ENCODE data around the gene WDR44.
A peak's percentile ranks its signal among the peaks of the same experiment; 100 is the strongest.
"Not testable (repeated sequence)": the region's sequence is repeated elsewhere in the genome, so short reads cannot be mapped to it uniquely, and the experiment has no call there.

The WDR44 gene

DNA sequence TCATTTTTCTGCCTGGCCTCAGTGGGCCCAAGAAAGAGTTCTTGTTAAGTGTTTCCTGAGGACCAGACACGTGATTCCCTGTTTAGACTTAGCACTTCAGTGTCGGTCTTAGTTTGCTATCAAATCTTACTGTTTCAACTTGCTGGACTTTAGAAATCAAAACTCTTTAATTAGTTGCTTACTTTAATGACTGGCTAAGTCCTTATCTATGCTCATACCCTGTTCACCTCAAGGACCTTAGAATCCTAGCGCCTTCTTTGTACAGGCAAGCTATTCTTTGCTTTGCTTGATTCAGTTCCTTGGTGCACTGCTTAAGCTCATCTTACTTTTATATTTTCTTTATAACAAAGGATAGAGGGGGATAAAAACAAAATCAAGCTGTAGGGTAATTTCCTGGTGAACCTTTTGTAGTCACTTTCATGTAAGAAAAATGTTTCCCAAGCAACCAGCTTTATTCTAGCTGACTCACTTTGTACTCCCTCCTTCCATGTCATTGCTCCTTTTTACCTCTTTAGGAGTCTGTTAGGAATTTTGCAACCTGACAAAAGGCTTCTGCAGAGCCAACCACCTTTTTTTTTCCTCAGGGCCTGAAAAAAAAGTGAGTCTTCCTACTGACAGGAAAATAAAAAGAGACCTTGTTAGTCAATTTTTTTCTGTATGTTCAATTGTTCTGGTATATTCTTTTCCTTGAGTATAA lies 14.7 kb downstream of the WDR44 start:
- DNase-seq, result no peak

DNA sequence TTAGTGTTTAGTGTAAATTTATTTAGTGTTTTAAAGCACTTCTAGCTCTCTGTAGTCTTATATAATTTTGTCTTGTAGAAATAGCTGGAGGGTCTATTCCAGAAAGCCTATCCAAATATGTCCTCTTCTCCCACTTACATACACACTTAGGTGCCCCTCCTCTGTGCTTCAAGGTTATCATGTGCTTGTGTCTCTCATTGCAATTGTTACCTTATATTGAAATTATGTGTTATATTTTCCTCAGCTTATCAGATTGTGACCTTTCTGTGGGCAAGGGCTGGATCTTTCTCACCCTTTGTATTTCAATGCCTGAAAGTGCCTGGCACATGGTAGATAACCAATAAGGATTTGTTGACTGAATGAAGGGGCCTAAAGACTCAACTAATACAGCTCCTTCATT lies 18.4 kb downstream of the WDR44 start:
- no peak for DNase-seq

DNA sequence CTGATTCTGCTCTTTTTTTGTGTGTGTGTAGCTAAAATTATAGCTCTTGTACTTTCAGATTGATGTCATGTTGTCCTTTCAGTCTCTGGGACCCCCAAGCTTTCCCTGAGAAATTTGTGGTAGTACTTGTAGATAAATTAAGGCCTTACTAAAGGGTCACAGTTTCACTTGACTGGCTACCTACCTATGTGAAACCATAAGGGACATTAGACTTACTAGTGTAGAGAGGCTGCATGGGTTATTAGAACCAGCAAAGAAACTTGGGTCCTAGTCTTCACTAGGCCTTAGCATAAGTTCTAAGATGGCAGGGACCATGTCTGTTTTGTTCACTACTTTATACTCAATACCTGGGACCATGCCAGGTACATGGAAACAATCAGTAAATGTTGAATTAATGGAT lies 21.4 kb downstream of the WDR44 start:
- no peak for DNase-seq

- no peak for DNase-seq
Measured at GRCh38 chrX:118368398-118368797, 22.5 kb downstream of the WDR44 start.

DNA sequence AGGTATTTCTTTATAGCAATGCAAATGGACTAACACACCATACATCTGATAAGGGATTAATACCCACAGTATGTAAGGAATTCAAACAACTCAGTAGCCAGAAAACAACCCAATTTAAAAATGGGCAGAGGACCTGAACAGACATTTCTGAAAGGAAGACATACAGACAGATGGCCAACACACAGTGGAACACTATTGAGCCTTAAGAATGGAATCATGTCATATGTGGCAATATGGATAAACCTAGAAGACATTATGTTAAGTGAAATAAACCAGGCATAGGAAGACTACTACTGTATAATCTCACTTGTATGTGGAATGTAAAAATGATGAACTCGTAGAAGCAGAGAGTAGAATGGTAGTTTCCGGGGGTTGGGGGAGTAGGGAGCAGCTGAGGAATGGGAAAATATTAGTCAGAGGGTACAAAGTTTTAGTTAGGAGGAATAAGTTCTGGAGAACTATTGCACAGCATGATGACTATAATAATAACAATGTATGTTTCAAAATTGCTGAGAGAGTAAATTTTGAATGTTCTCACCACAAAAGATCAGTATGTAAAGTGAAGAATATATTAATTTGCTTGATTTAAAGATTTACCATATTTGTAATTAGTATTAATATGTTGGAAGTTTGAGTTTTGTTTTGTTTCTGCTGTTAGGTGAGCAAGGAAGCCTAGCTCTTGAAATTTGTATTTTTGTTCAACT lies 25.2 kb downstream of the WDR44 start:
- DNase-seq, result no peak

- DNase-seq, result no peak
Measured at GRCh38 chrX:118373538-118373937, 27.6 kb downstream of the WDR44 start.

- no peak for DNase-seq
Measured at GRCh38 chrX:118383120-118383519, 37.2 kb downstream of the WDR44 start.

DNA sequence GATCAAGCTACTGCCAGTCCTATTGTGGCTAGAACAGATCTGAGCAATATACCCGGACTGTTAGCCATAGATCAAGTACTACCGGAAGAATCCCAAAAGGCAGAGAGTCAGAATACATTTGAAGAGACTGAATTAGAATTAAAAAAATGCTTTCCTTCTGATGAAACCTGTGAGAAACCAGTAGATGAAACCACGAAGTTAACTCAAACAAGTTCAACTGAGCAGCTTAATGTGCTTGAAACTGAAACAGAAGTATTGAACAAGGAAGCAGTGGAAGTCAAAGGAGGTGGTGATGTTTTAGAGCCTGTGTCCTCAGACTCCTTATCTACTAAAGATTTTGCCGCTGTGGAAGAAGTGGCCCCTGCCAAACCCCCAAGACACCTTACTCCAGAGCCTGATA lies 46.8 kb downstream of the WDR44 start:
- no peak for DNase-seq

- no peak for DNase-seq
Measured at GRCh38 chrX:118396113-118396512, 50.2 kb downstream of the WDR44 start.

- no peak for DNase-seq
Measured at GRCh38 chrX:118418811-118419251, 72.9 kb downstream of the WDR44 start.

DNA sequence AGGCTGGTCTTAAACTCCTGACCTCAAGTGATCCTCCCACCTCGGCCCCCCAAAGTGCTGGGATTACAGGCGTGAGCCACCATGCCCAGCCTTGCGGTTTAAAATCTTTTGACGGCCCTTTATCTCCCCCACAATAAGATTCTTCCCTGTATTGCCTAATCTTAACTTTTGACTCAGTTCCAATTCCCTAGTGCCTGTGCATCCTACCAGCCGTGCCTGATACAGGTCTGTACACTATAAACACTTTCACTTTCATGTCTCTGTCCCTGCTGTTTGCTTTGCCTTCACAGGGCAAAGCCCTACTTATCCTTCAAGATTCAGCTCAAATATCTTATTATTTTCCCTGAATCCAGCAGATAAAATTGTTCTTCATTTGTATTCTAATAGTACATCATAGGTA lies 74.6 kb downstream of the WDR44 start:
- no peak for DNase-seq

DNA sequence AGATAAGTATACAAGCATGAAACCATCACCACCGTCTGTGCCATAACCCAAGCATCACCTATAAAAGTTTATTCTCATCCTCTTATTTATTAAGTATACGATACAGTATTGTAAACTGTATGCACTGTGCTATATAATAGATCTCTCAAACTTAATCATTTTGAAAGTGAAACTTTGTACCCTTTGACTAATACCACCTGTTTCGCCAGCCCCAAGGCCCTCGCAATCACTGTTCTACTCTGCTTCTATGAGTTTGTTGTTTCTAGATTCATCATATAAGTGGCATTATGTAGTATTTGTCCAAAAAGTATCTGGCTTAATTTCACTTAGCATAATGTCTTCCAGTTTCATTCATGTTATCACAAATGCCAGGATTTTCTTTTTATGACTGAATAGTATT lies 77.7 kb downstream of the WDR44 start:
- no peak for DNase-seq

- DNase-seq, result no peak
Measured at GRCh38 chrX:118432799-118433198, 86.9 kb downstream of the WDR44 start.

- no peak for DNase-seq
Measured at GRCh38 chrX:118437283-118437682, 91.4 kb downstream of the WDR44 start.

- no peak for DNase-seq
Measured at GRCh38 chrX:118448273-118448783, 102.4 kb downstream of the WDR44 start.

- no peak for DNase-seq
Measured at GRCh38 chrX:118455013-118455412, 109.1 kb downstream of the WDR44 start.

DNA sequence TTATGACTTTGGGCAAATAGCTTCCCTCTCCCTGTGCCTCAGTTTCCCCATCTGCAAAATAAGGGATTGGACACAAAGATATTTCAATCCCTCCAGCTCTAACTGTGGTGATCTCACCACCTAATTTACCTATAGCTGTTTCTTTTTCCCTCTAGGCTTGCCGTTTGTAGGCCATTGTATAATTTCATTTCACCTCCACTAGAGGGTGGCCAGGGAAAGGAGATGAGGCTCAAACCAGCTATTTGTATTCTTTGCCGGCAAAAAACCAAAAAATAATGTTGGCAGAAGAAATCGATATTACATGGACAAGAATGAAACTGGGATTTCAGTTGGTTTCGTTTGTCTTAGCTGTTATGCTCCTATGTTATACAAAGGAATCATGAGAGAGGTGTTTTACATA lies 113.6 kb downstream of the WDR44 start:
- peak; percentile 38 for DNase-seq

DNA sequence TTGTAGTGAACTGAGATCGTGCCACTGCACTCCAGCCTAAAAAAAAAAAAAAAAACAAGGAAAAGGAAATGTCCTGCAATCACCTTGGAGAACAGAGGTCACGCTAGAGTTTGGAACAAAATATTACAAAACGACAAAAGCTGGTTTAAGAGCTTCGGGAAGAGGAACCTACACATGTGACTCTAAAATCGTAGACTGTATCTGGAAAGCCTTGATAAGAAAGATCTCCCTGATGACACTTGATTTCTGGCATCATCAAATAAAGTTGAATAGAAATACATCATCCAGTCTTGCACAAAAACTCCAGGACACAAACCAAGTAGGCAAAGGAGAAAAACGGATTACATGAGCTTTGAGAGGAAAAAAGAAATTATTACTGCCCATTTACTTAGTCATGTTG lies 118.6 kb downstream of the WDR44 start:
- DNase-seq, result no peak

DNA sequence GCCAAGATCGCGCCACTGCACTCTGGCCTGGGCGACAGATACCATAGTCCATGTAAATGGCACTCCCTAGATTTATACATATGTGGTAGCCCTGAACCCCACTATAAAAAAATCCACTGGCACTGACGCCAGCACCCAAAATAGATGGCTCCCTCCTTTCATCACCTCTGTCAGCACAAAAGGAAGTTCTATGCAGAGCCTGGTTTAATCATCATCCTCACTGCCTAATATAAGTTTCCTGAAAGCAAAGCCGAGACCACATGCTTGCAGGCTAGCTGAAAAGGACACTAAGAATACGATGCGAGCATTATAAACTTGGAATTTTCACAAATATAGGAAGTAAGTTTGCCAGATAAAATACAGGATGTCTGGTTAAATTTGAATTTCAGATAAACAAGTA lies 122.2 kb downstream of the WDR44 start:
- no peak for DNase-seq

- DNase-seq, result not testable (repeated sequence)
Measured at GRCh38 chrX:118470721-118471347, 124.9 kb downstream of the WDR44 start.

DNA sequence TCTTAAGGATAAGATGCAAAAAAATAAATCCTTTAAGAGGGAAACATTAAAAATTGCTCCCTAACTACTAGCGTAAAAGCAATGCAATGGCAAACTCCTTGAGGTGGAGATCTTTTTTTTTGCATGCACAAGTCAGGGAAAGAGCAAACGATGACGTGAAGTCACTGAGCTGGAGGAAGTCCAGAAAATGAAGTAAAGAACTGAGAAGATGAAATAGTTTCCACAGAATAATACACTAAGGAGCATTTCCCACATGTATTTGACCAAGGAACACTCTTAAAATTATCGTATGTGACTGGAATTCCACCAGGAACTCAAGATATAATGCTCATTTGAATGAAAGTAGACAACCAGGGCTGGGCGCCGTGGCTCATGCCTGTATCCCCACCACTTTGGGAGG lies 128.7 kb downstream of the WDR44 start:
- DNase-seq, result no peak

DNA sequence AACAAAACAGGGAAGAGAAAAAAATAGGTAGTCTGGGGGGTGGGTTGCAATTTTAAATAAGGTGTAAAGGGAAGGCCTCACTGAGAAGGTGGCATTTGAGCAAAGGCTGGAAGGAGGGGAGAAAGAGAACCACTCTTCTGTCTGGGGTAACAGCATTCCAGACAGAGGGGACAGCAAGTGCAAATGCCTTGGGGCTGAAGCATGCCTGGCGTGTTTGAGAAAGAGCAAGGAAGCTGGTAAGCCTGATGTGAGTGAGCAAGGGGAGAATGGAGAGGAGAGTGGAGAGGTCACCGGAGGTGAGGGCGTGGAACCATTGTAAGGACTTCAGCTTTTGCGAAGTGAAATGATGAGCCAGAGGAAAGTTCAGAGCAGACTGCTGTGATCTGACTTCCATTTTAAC lies 130.0 kb downstream of the WDR44 start:
- DNase-seq, result no peak

DNA sequence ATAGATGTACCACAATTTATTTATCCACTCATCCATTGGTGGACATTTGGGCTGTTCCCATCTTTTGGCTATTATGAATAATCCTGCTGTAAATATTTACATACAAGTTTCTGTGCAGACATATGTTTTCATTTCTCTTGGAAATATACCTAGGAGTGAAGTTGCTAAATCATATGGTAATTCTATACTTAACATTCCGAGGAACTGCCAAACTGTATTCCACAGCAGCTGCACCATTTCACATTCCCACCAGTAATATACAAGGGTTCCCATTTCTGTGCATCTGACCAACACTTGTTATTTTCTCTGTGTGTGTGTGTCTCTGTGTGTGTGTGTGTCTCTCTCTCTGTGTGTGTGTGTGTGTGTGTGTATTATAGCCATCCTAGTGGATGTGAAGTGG lies 134.3 kb downstream of the WDR44 start:
- DNase-seq, result no peak

DNA sequence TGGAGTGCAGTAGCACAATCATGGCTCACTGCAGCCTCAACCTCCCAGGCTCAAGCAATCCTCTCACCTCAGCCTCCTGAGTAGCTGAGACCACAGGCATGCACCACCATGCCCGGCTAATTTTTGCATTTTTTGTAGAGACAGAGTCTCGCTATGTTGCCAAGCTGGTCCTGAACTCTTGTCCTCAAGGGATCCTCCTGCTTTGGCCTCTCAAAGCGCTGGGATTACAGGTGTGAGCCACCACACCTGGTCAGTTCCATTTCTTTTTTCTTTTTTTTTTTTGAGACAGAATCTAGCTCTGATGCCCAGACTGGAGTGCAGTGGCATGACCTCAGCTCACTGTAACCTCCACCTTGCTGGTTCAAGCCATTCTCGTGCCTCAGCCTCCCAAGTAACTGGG lies 136.5 kb downstream of the WDR44 start:
- not testable (repeated sequence) for DNase-seq

Data from NCI-H510A treated with DMSO at 0.1 percent for 48 hours (cell line).